Activated CD4-positive, alpha-beta memory T cell treated with anti-CD3 and anti-CD28 coated beads, Interleukin-2, amount 10 ng/mL, durations not matched to agents 7 days and 5 days (primary cell): ENCODE measurements around the gene CBX1. TPM values are rescaled to one million over a fixed set of nuclear protein-coding genes. Genes with fewer than 3 reads are reported as not detected.

Source experiments
- CTCF ChIA-PET: fragments of 350-600 bp; sonication (Branson Sonifier 250); formaldehyde crosslinking; loops from one replicate; lab custom pipeline; 2021; ENCODE audit warnings: antibody characterized with exemption, inconsistent platforms; lab: Charles Lee
- POLR2A ChIA-PET: fragments of 350-600 bp; sonication (Branson Sonifier 250); formaldehyde crosslinking; loops from one replicate; lab custom pipeline; 2021; ENCODE audit warnings: antibody characterized with exemption; lab: Charles Lee
- DNase-seq: peaks from one replicate; pipeline ENCODE4 v3.0.0-alpha.2; 2020
- H3K27ac Mint-ChIP-seq: one replicate; pipeline ENCODE4 v1.8.0; 2021; ENCODE audit warnings: mild to moderate bottlenecking, mixed read lengths
- H3K27me3 Mint-ChIP-seq: one replicate; pipeline ENCODE4 v1.8.0; 2021; ENCODE audit warnings: mixed read lengths
- H3K36me3 Mint-ChIP-seq: one replicate; pipeline ENCODE4 v1.8.0; 2021; ENCODE audit warnings: low read depth, mixed read lengths
- H3K4me1 Mint-ChIP-seq: one replicate; pipeline ENCODE4 v1.8.0; 2021; ENCODE audit warnings: mixed read lengths
- H3K4me3 Mint-ChIP-seq: one replicate; pipeline ENCODE4 v1.8.0; 2021; ENCODE audit warnings: mild to moderate bottlenecking, mixed read lengths
- H3K9me3 Mint-ChIP-seq: one replicate; pipeline ENCODE4 v1.8.0; 2021; ENCODE audit warnings: mixed read lengths
- total RNA-seq, 2 experiments: library from RNA; stranded (reverse); gene quantifications; one replicate each; pipeline ENCODE4 v1.2.3, GENCODE V29; 2021

CBX1 gene
- total RNA-seq, 2 experiments from 2014 or later: 48.3 to 50.8 TPM

- Mint-ChIP-seq H3K9me3 (no peaks in the 10 kb centered on the region), H3K4me1 (peaks cover 46% of the 10 kb centered on the region), H3K27me3 (no peaks in the 10 kb centered on the region), H3K4me3 (no peak overlapping the region), H3K27ac (peak overlapping the region; percentile 85), H3K36me3 (peaks cover 29% of the 10 kb centered on the region)
- POLR2A ChIA-PET: interaction anchor here (0.7 to 1.8 kb wide), 8 partner anchors 8 to 67 kb away, joined by 3 to 7 read pairs (median 4); partner anchors contain the start of gene CBX1
- CTCF ChIA-PET: interaction anchor here (0.6 to 4.7 kb wide), 11 partner anchors 11 to 1318 kb away, joined by 3 to 29 read pairs (median 5); no protein-coding TSS in a partner anchor
- peak; percentile 69 for DNase-seq
These were observed 12.0 kb upstream of the CBX1 start for GRCh38 chr17:48113201-48113676.

DNA sequence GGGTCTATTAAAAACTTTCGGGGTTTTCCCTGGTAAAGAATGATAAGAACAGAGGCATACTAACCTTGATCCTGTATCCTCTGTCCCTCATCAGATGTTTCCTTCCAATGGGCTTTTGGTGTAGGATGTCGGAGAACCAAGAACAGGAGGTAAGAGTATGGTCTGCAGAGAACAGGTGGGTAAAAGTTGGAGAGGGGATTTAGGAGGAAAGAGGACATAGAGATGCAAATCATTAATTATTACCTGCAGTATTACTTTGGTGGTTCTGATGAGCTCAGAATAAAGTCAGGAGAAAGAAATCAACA, 10.6 kb upstream of the CBX1 start:
- no peak for DNase-seq
- Mint-ChIP-seq H3K36me3 (peaks cover 23% of the 10 kb centered on the region), H3K4me1 (peaks cover 56% of the 10 kb centered on the region), H3K9me3 (no peaks in the 10 kb centered on the region), H3K27ac (peak overlapping the region; percentile 2), H3K4me3 (no peak overlapping the region), H3K27me3 (no peaks in the 10 kb centered on the region)
- ChIA-PET CTCF (interaction anchor here (0.6 to 4.7 kb wide), 10 partner anchors 12 to 98 kb away, joined by 3 to 29 read pairs (median 6); no protein-coding TSS in a partner anchor), POLR2A (interaction anchor here (0.6 to 1.8 kb wide), 5 partner anchors 11 to 142 kb away, joined by 3 to 6 read pairs (median 5); partner anchors contain the start of gene CBX1)

DNA sequence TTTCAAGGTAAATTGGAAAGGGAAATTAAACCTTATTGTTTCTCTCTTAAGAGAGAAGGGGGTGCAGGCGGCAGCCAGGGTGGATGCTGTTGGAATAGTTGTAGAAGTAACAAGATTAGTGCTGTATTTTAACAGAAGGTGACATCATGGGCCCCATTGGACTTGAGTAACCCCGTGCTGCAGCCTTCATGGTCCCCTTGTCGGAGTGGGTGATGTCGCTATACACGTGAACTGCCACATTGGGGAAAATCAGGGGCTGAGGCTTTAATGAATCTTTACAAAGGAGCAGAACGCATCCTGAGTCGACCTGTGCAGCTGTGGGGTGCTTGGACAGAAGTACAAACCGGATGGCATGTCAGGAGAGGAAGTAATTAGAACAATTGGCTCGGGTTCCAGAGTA, 9.5 kb upstream of the CBX1 start:
- no peaks in the 10 kb centered on the region for H3K9me3 Mint-ChIP-seq
- no peak overlapping the region for H3K27ac Mint-ChIP-seq
- ChIA-PET POLR2A (no interaction called here), CTCF (interaction anchor here (0.6 to 1.5 kb wide), 3 partner anchors 37 to 186 kb away, joined by 3 to 4 read pairs (median 3); no protein-coding TSS in a partner anchor)
- no peak overlapping the region for H3K4me3 Mint-ChIP-seq
- DNase-seq: no peak
- H3K27me3 Mint-ChIP-seq: no peaks in the 10 kb centered on the region
- peaks cover 23% of the 10 kb centered on the region for H3K36me3 Mint-ChIP-seq
- H3K4me1 Mint-ChIP-seq: peaks cover 61% of the 10 kb centered on the region

DNA sequence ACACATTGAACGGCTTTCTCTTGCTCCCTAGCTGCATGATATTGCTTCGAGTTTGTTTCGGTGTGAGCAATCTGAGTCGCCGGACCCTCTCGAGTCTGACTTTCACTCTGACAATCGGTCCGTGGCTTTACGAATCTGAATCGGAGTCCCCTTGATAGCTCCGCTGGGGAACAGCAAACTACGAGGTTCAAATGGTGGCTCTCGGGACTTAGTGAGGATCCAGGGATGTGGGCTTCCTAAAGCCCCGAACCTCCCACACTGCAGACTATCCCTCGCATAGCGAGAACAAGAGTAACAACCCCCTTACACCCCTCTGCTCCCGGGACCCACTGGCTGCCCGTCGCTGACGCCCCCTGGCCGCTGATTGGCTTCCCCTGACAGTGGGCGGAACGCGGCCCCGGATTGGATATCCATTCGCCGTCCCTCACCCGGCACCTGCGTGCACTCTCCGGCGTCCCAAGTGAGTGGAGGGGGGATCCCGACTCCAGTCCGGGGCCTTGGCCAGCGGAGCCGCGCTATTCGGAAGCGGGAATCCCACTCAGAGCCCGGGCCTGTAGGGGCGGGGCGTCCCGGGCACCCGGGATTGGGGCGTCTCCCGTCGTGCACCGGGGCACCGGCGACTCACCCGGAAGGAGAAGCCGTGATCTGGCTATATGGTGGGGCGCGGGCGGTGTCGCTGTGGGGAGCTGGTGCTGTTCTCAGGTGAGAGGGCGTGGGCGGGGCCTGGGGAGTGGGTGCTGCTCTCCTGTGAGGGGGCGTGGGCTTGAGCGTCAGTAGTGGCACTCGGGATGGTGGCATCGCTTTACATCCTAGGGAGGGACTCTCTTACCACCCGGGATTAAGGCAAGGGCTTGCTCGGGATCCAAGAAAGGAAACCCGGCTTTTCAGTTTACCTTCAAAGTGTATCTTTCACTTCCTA, 6.1 kb upstream of the CBX1 start, which contains the start of gene SNX11:
Gene SNX11 (plus strand): TSS at position 630 of the 919 bp plus-strand sequence. CDS start 4,278 bp downstream, outside the sequence.
- no peaks in the 10 kb centered on the region for H3K27me3 Mint-ChIP-seq
- ChIA-PET POLR2A (interaction anchor here (0.7 to 7.3 kb wide), 18 partner anchors 9 to 734 kb away, joined by 3 to 49 read pairs (median 4); partner anchors contain the start of genes NFE2L1 and SP2), CTCF (interaction anchor here (0.6 to 4.3 kb wide), 14 partner anchors 9 to 529 kb away, joined by 3 to 29 read pairs (median 4); partner anchors contain the start of gene CDK5RAP3)
- peaks cover 73% of the 10 kb centered on the region for H3K4me1 Mint-ChIP-seq
- H3K36me3 Mint-ChIP-seq: peaks cover 25% of the 10 kb centered on the region
- peak within 1 kb of the TSS; percentile 85 for H3K27ac Mint-ChIP-seq
- DNase-seq: peak; percentile 93
- peaks cover 8% of the 10 kb centered on the region for H3K9me3 Mint-ChIP-seq
- H3K4me3 Mint-ChIP-seq: peak within 1 kb of the TSS; percentile 94

GRCh38 chr17:48106802-48107136, 5.5 kb upstream of the CBX1 start:
- CTCF ChIA-PET: interaction anchor here (1.3 to 4.3 kb wide), 8 partner anchors 9 to 529 kb away, joined by 3 to 29 read pairs (median 8); partner anchors contain the start of gene CDK5RAP3
- peaks cover 19% of the 10 kb centered on the region for H3K36me3 Mint-ChIP-seq
- H3K9me3 Mint-ChIP-seq: peaks cover 8% of the 10 kb centered on the region
- POLR2A ChIA-PET: interaction anchor here (0.7 to 7.3 kb wide), 9 partner anchors 9 to 735 kb away, joined by 3 to 49 read pairs (median 5); partner anchors contain the start of genes NFE2L1 and SP2
- peaks cover 72% of the 10 kb centered on the region for H3K4me1 Mint-ChIP-seq
- H3K27me3 Mint-ChIP-seq: no peaks in the 10 kb centered on the region
- H3K4me3 Mint-ChIP-seq: peak overlapping the region; percentile 94
- no peak for DNase-seq
- peak overlapping the region; percentile 85 for H3K27ac Mint-ChIP-seq

- H3K4me1 Mint-ChIP-seq: peaks cover 68% of the 10 kb centered on the region
- H3K36me3 Mint-ChIP-seq: peaks cover 20% of the 10 kb centered on the region
- H3K9me3 Mint-ChIP-seq: peaks cover 8% of the 10 kb centered on the region
- H3K4me3 Mint-ChIP-seq: no peak overlapping the region
- H3K27ac Mint-ChIP-seq: peak overlapping the region; percentile 2
- CTCF ChIA-PET: no interaction called here
- DNase-seq: no peak
- POLR2A ChIA-PET: interaction anchor here (7.3 kb wide), 1 partner anchor 56 kb away, joined by 49 read pairs; the partner anchor contains the start of gene NFE2L1
- no peaks in the 10 kb centered on the region for H3K27me3 Mint-ChIP-seq
These were observed 3.2 kb upstream of the CBX1 start for GRCh38 chr17:48104440-48104839.

GRCh38 chr17:48102798-48103715, 1.8 kb upstream of the CBX1 start:
- Mint-ChIP-seq H3K36me3 (peaks cover 20% of the 10 kb centered on the region), H3K4me1 (peaks cover 63% of the 10 kb centered on the region), H3K9me3 (peaks cover 8% of the 10 kb centered on the region), H3K4me3 (no peak overlapping the region), H3K27ac (peak overlapping the region; percentile 69), H3K27me3 (no peaks in the 10 kb centered on the region)
- peak; percentile 42 for DNase-seq
- POLR2A ChIA-PET: interaction anchor here (0.5 to 7.3 kb wide), 6 partner anchors 28 to 162 kb away, joined by 3 to 49 read pairs (median 4); partner anchors contain the start of genes CDK5RAP3 and NFE2L1
- CTCF ChIA-PET: interaction anchor here (0.9 kb wide), 1 partner anchor 156 kb away, joined by 3 read pairs; no protein-coding TSS in a partner anchor

GRCh38 chr17:48102043-48102750, 919 bp upstream of the CBX1 start:
- Mint-ChIP-seq H3K27me3 (no peaks in the 10 kb centered on the region), H3K9me3 (peaks cover 8% of the 10 kb centered on the region), H3K4me1 (peaks cover 63% of the 10 kb centered on the region), H3K27ac (peak overlapping the region; percentile 85), H3K36me3 (peaks cover 20% of the 10 kb centered on the region), H3K4me3 (peak overlapping the region; percentile 94)
- no peak for DNase-seq
- POLR2A ChIA-PET: interaction anchor here (0.6 to 2.4 kb wide), 4 partner anchors 21 to 161 kb away, joined by 3 to 12 read pairs (median 4); partner anchors contain the start of gene NFE2L1
- CTCF ChIA-PET: interaction anchor here (1.8 kb wide), 1 partner anchor 66 kb away, joined by 4 read pairs; no protein-coding TSS in a partner anchor

GRCh38 chr17:48100591-48101011, 677 bp downstream of the CBX1 start:
- no peaks in the 10 kb centered on the region for H3K27me3 Mint-ChIP-seq
- POLR2A ChIA-PET: interaction anchor here (0.7 to 2.4 kb wide), 10 partner anchors 11 to 160 kb away, joined by 3 to 12 read pairs (median 3); partner anchors contain the start of genes CDK5RAP3, NFE2L1 and PNPO

DNA sequence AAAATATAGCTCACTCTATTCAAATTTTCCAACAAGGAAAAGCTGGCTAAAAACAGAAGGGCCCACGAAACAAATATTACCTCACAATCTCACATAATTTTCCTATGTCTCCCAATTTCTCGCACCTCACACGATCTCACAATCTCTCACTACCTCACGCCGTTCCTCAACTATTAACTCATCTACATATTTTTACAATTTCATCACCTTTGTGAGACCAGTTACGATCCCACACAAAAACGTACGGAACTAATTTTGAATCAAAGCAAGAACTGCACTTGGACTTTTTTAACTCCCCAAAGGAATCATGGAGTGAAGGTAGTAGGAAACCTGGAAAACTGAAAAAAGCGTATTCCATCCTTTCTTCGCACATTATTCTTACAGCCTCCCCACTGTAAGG, 1.1 kb downstream of the CBX1 start:
- no peak for DNase-seq
- peak overlapping the region; percentile 94 for H3K4me3 Mint-ChIP-seq
- H3K27ac Mint-ChIP-seq: no peak overlapping the region
- no peaks in the 10 kb centered on the region for H3K27me3 Mint-ChIP-seq
- CTCF ChIA-PET: interaction anchor here (0.6 to 3.8 kb wide), 6 partner anchors 9 to 949 kb away, joined by 3 to 14 read pairs (median 3); no protein-coding TSS in a partner anchor
- H3K36me3 Mint-ChIP-seq: peaks cover 20% of the 10 kb centered on the region
- peaks cover 61% of the 10 kb centered on the region for H3K4me1 Mint-ChIP-seq
- H3K9me3 Mint-ChIP-seq: peaks cover 8% of the 10 kb centered on the region
- POLR2A ChIA-PET: interaction anchor here (1.3 to 2.4 kb wide), 3 partner anchors 13 to 52 kb away, joined by 3 to 12 read pairs (median 7); partner anchors contain the start of gene NFE2L1

More at GRCh38 chr17:48100591-48101011, 677 bp downstream of the CBX1 start:
- CTCF ChIA-PET: interaction anchor here (0.6 to 3.8 kb wide), 7 partner anchors 12 to 949 kb away, joined by 3 to 14 read pairs (median 3); no protein-coding TSS in a partner anchor
- DNase-seq: no peak
- Mint-ChIP-seq H3K27ac (peak overlapping the region; percentile 85), H3K9me3 (peaks cover 8% of the 10 kb centered on the region), H3K36me3 (peaks cover 20% of the 10 kb centered on the region), H3K4me1 (peaks cover 60% of the 10 kb centered on the region), H3K4me3 (peak overlapping the region; percentile 94)

DNA sequence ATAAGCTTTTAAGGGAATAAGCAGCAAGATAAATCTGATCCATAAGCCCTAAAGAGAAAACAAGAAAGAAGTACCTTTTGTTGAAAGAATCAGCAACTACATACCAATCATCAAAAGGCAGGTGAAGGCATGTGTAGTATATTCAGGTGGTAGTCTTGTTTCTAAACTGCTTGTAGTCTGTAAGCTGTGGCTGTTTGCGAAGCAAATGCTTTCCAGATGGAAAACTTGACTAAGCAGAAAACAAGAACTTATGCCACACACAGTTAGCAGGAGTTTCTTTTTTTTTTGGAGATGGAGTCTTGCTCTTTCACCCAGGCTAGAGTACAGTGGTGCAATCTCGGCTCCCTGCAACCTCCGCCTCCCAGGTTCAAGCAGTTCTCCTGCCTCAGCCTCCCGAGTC, 5.7 kb downstream of the CBX1 start:
- no peak for DNase-seq
- no peak overlapping the region for H3K4me3 Mint-ChIP-seq
- CTCF ChIA-PET: interaction anchor here (1.0 to 4.7 kb wide), 8 partner anchors 11 to 201 kb away, joined by 3 to 60 read pairs (median 4); partner anchors contain the start of gene SNX11

More for the DNA sequence above, 5.7 kb downstream of the CBX1 start:
- no peaks in the 10 kb centered on the region for H3K9me3 Mint-ChIP-seq
- H3K4me1 Mint-ChIP-seq: peaks cover 26% of the 10 kb centered on the region
- no peaks in the 10 kb centered on the region for H3K27me3 Mint-ChIP-seq
- peaks cover 10% of the 10 kb centered on the region for H3K36me3 Mint-ChIP-seq
- POLR2A ChIA-PET: no interaction called here
- H3K27ac Mint-ChIP-seq: no peak overlapping the region
